ENCODE data around the gene PDE4D.

Gene PDE4D

GRCh38 chr5:58934629-58935097 is 958.9 kb downstream of the PDE4D start:
- no peak for DNase-seq (ENCODE audit: low read depth, low spot score)

- no peak for DNase-seq (ENCODE audit: low read depth, low spot score)
These were observed 959.5 kb downstream of the PDE4D start for GRCh38 chr5:58933891-58934628.

- no peak for DNase-seq (ENCODE audit: low read depth, low spot score)
These were observed 961.4 kb downstream of the PDE4D start for GRCh38 chr5:58932057-58932612.

DNA sequence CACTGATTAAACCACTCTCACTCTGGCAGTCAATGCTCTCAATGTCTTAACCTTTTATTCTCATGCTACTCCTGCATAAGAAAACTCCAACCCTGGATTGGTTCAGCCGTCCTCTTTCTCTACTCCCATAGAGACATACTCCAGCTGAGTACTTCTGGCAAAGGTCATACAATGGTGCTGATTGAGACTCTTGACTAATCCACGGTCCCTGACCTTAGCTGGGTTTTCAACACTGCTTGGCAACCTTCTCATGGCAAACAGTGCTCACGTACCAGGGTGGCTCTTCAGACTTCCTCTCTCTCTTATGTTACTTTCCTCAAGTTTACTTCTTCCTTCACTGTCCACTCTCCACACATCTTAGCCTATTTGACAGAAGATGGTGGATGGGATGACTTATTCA is 963.0 kb downstream of the PDE4D start:
- DNase-seq (ENCODE audit: low read depth, low spot score), result no peak

DNA sequence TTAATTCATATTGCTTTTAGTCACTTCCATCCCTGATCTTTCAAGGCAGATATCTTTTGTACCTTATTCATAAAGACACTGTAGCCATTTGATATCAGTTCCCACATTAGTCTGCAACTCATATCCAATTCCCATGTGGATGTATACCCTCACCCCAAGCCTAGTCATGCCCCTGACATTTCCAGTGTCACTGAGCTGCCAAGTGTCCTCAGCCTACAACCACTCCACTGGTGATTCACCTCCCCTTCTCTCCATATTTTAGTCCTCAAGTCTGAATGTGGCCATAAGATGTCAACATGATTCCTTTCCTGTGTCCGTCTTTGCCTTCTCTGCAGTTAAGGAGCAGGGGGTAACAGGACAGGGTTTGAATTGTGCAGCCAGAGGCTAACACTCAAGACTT is 963.8 kb downstream of the PDE4D start:
- no peak for DNase-seq (ENCODE audit: low read depth, low spot score)

DNA sequence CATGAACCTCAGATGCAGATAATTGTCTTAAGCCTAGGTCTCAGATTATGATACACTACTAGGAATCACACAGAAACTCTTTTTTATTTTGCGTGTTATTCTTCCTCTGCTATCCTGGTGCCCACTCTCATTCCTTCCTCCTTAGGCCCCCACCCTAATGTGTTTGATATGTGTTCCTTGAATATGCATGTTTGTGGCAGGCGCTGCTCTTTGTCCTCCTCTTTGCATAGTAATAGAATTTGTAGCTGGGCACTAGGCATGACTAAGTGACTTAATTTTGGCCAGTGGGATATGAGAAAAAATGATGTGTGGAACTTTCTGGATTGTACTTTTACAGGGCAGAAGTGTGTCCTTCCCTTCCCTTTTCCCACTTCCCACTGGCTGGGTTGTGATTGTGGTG is 965.6 kb downstream of the PDE4D start:
- no peak for DNase-seq (ENCODE audit: low read depth, low spot score)

DNA sequence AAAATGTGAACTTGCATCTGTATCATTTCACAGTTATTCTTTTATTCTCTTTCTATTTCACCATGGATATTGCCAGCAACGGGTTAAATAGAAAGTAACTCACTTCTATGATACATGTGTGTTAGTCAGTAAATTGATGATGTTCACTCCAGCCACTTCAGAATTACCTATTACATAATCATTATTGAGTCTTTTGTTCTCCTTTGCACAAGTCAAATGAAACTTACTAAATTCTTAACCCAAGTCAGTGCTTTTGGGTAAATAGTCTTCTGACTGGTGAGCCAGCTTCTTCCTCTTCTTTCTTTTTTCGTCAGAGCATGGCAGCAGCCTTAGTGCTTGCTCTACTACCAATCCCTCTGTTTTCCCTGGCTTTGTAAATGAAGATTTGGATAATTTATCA is 966.3 kb downstream of the PDE4D start:
- DNase-seq (ENCODE audit: low read depth, low spot score), result no peak

GRCh38 chr5:58926541-58926935 is 967.0 kb downstream of the PDE4D start:
- no peak for DNase-seq (ENCODE audit: low read depth, low spot score)

DNA sequence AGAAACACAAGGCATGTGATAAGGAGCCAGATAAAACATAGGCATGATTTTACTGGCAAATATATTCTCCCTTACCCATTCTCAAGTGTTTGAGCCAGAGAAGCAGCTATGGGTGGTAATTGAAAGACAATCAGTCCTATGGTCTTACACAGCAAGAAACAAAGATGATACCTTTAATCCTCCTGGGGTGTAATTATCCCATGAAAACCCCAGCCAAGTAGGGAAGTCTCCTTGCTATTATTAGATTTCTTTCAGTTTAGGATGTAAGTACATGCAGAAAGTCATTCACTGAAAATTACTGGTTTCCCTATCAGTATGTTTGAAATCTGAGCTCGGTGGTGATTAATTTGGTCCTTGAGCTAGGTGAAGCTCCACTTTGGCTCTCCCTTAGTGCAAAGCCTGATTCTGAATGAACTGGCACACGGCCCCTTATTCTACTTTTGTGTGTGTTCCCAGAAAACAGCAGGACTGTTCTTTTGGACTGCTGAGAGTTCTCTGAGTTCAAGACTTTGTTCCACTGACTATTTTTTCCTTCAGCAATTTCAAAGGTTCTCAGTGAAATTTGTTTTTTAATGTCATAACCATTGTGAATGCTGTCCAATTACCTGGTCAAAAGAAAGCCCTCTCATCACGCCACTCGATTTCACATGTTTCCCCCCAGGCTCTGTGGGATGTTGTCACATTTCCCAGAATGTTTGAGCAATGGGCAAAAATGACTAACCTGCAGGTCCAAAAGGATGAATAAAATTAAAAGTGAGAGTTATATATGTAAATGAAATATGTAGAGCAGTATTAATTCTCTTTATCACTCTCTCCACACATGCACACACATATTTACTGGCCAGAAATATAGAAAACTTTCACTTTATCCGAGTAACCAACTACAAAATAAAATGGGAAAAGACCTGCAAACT is 967.6 kb downstream of the PDE4D start:
- no peak for DNase-seq (ENCODE audit: low read depth, low spot score)

DNA sequence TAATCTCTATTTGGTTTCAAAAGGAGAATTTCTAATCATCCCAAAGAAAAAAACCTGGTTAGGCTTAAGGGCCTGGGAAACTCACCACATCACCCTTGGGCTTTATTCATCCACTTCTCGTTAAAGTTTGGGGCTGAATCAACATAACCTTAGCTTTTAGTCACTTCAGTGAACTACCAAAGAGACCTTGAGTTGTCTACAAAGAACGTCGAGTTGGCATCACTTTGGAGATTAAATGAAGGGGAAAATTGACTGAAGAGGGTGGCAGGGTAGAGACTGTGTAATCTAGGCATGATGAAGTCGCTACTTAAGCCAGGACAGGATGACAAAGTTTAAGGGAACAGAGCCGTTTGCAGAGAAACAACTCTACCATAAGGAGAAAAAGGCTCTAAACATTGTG is 969.2 kb downstream of the PDE4D start:
- no peak for DNase-seq (ENCODE audit: low read depth, low spot score)

DNA sequence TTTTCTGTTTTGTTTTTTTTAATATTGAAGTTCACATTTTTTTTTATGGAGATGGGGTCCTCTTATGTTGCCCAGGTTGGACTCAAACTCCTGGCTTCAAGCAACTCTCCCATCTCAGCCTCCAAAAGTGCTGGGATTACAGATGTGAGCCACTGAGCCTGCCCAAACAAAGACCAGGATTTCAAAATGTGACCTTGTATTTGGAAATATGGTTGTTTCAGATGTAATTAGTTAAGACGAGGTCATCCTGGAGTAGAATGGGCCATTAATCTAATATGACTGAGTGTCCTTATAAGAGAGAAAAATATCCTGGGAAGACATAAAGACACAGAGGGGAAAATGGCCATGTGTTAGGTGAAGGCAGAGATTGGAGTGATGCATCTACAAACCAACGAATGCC is 970.2 kb downstream of the PDE4D start:
- DNase-seq (ENCODE audit: low read depth, low spot score), result no peak

DNA sequence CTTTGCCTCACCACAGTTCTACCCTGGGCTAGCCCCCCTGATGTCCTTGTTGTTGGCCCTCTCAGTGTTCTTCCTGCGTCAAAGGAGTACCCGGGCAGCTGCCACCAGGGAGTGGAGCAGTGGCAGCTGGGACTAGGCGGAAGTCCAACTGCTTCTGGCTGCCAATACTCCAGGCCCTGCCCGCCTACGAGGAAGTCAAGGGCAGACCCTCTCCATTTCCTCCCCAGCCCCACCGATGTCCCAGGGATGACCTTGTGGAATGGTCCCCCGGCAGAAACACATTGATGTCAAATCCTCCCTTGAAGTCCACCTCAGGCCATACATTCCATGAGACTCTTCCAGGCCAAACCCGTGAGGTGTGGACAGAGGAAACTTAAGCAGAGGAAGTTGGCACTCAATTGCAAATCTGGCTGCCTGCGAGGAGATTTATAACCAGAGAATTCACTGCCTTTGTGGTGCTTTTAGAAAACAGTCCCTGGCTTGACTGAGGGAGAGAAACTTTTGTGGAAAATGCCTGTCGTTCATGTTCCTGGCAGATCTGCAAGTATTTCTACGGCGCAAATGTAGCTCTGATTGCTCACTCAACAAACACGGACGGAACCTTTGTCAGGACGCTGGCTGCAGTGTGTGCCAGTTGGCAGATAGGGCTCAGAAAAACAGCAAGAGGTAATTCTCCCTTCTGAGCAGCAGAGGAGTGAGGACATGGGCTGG is 970.9 kb downstream of the PDE4D start:
- DNase-seq (ENCODE audit: low read depth, low spot score), result no peak

DNA sequence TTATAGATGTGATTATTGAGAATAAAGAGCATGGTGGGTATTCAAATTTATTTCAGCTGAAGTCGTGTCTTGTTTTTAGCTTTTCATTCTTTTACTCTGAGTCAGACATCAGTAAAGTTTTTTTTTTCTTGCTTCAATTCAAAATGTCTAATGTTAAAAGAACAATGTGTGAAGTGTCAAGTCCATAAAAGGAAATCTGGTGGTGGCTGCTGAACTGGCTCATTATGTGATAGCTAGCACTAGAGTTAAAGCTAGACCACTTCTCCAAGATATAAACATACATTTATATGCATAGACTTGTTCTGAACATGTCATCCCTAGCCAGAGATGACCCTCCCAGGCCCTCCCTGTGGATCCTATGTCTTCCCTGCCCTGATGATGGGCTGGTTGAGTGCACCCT is 972.4 kb downstream of the PDE4D start:
- DNase-seq (ENCODE audit: low read depth, low spot score), result no peak

GRCh38 chr5:58919833-58920232 is 973.7 kb downstream of the PDE4D start:
- no peak for DNase-seq (ENCODE audit: low read depth, low spot score)
